Neural progenitor cell (in vitro differentiated cells): ENCODE results near the gene ADGRA1.

ENCODE experiments used
- EZH2 ChIP-seq: fragments of 200-600 bp; sonication (generic); IDR thresholded peaks from 2 replicates; pipeline ENCODE4 v1.6.1; 2017; ENCODE audit warnings: antibody characterized with exemption, mild to moderate bottlenecking, moderate library complexity
- EZH2phosphoT487 ChIP-seq: fragments of 200-600 bp; sonication (generic); IDR thresholded peaks from 2 replicates; pipeline ENCODE4 v1.6.1; 2017; ENCODE audit warnings: antibody characterized with exemption
- TF ChIP-seq, protein P1 (sequence below): fragments of 200-600 bp; sonication (generic); IDR thresholded peaks from 2 replicates; pipeline ENCODE4 v1.5.1; 2017; ENCODE audit warnings: antibody characterized with exemption, mild to moderate bottlenecking

DNA sequence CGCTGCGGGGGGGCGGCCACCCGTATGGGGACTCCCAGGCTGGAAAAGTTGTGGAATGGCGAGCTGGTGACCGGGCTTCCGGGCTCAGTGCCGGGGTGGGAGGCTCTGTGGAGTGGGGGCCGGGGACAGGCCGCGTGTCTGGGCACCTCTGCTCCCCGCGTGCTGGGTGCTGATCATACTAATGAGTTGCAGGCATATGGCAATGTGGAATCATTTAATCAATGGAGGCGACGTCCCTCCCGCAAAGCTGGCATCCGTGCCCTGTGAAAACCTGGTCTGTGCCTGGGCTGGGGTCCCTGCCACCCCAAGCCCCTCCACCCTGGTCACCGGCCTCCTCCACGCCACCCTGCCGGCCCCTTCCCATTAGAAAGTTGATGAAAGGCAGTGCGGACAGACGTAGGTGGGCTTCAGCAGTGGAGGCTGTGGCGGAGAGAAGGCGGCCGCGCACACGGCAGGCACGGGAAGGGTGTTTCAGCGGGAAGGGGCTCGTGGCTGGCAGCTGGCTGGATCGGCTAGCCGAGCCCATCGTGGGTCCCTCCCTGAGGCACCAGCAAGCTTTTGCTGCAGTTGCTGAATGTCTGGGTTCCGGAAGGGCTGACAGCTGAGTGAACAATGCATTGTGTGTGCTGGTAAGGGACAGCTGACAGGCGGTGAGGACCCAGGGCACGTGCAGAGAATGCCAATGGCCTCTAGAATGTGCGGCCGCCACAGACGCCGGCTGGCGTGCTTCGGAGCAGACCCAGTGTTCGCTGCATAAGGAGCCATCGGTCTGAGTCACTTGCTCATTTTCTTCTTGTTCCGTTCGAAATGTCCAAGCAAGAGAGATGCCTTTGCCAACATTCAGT, 1.5 kb downstream of the ADGRA1 start:
- TF ChIP-seq, protein P1, sequence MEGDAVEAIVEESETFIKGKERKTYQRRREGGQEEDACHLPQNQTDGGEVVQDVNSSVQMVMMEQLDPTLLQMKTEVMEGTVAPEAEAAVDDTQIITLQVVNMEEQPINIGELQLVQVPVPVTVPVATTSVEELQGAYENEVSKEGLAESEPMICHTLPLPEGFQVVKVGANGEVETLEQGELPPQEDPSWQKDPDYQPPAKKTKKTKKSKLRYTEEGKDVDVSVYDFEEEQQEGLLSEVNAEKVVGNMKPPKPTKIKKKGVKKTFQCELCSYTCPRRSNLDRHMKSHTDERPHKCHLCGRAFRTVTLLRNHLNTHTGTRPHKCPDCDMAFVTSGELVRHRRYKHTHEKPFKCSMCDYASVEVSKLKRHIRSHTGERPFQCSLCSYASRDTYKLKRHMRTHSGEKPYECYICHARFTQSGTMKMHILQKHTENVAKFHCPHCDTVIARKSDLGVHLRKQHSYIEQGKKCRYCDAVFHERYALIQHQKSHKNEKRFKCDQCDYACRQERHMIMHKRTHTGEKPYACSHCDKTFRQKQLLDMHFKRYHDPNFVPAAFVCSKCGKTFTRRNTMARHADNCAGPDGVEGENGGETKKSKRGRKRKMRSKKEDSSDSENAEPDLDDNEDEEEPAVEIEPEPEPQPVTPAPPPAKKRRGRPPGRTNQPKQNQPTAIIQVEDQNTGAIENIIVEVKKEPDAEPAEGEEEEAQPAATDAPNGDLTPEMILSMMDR = no peak
- peak; percentile 1 for TF ChIP-seq EZH2
- peak; percentile 48 for TF ChIP-seq EZH2phosphoT487
